Neural cell (in vitro differentiated cells): Measurements from ENCODE around the gene PCSK4. TPM values are rescaled to one million over a fixed set of nuclear protein-coding genes. Genes with fewer than 3 reads are reported as not detected.

Source experiments
- H2AFZ ChIP-seq: fragments of 200-600, 300-800 bp; sonication (generic), shearing (Covaris generic); 2 replicates; pipeline ENCODE4 v1.6.0; 2014; ENCODE audit warnings: low read depth, mild to moderate bottlenecking, antibody characterized with exemption, low read length, moderate library complexity
- H3F3A ChIP-seq: fragments of 200-600 bp; shearing (Covaris generic); 2 replicates; pipeline ENCODE4 v1.6.1; 2016; ENCODE audit warnings: mild to moderate bottlenecking, moderate library complexity, mixed read lengths, antibody characterized with exemption, low read length; ENCODE audit not compliant: insufficient read depth, poor library complexity, severe bottlenecking
- H3K27ac ChIP-seq: fragments of 200-600, 300-800 bp; sonication (generic), shearing (Covaris generic); 2 replicates; pipeline ENCODE4 v1.5.1; 2014; ENCODE audit warnings: mild to moderate bottlenecking, low read length, moderate library complexity
- H3K27me3 ChIP-seq: fragments of 300-800, 200-600 bp; sonication (generic), shearing (Covaris generic); 2 replicates; pipeline ENCODE4 v1.6.0; 2014; ENCODE audit warnings: mild to moderate bottlenecking, low read depth, low read length, moderate library complexity; ENCODE audit not compliant: insufficient read depth
- H3K36me3 ChIP-seq: fragments of 300-800, 200-600 bp; sonication (generic), shearing (Covaris generic); 2 replicates; pipeline ENCODE4 v1.5.1; 2014; ENCODE audit warnings: mild to moderate bottlenecking, antibody characterized with exemption, low read length, moderate library complexity; ENCODE audit not compliant: insufficient read depth
- H3K4me2 ChIP-seq: fragments of 300-800, 200-600 bp; sonication (generic), shearing (Covaris generic); 2 replicates; pipeline ENCODE4 v1.6.0; 2014; ENCODE audit warnings: mild to moderate bottlenecking, low read length
- H3K4me3 ChIP-seq: fragments of 300-800, 200-600 bp; sonication (generic), shearing (Covaris generic); 2 replicates; pipeline ENCODE4 v1.5.1; 2014; ENCODE audit warnings: mild to moderate bottlenecking, low read length, moderate library complexity
- H3K79me2 ChIP-seq: fragments of 200-600 bp; shearing (Covaris generic); replicated peaks from 2 replicates; pipeline ENCODE4 v1.6.0; 2014; ENCODE audit warnings: mild to moderate bottlenecking, low read length, moderate library complexity; ENCODE audit not compliant: insufficient read depth
- H3K9ac ChIP-seq: fragments of 300-800, 200-600 bp; sonication (generic), shearing (Covaris generic); 2 replicates; pipeline ENCODE4 v1.6.1; 2016; ENCODE audit warnings: mild to moderate bottlenecking, low read length, mixed read lengths
- H3K9me2 ChIP-seq: fragments of 200-600 bp; shearing (Covaris generic); 2 replicates; pipeline ENCODE4 v1.6.1; 2016; ENCODE audit warnings: mild to moderate bottlenecking, low read length, mixed read lengths; ENCODE audit not compliant: insufficient read depth
- H3K9me3 ChIP-seq: fragments of 200-600, 300-800 bp; sonication (generic), shearing (Covaris generic); 2 replicates; pipeline ENCODE4 v1.6.1; 2016; ENCODE audit warnings: mild to moderate bottlenecking, mixed run types, low read length, moderate library complexity, mixed read lengths
- H4K20me1 ChIP-seq: fragments of 200-600 bp; shearing (Covaris generic); 2 replicates; pipeline ENCODE4 v1.6.1; 2016; ENCODE audit warnings: mild to moderate bottlenecking, mixed run types; ENCODE audit not compliant: insufficient read depth
- CTCF ChIP-seq: fragments of 450-650 bp; IDR thresholded peaks from 2 replicates; pipeline ENCODE4 v1.5.1; 2014; ENCODE audit warnings: antibody characterized with exemption, mild to moderate bottlenecking, moderate library complexity; ENCODE audit not compliant: poor library complexity, severe bottlenecking
- EP300 ChIP-seq: fragments of 450-650 bp; conservative IDR thresholded peaks from 2 replicates; pipeline ENCODE4 v1.6.1; 2014; ENCODE audit warnings: antibody characterized with exemption, mild to moderate bottlenecking, moderate library complexity; ENCODE audit not compliant: poor library complexity, severe bottlenecking
- EZH2 ChIP-seq: fragments of 200-600, 300-800 bp; shearing (Covaris generic), sonication (generic); IDR thresholded peaks from 2 replicates; pipeline ENCODE4 v1.6.1; 2014; ENCODE audit warnings: antibody characterized with exemption, low read length, borderline replicate concordance, mild to moderate bottlenecking; ENCODE audit not compliant: insufficient read depth, poor library complexity, severe bottlenecking
- MXI1 ChIP-seq: fragments of 450-650 bp; conservative IDR thresholded peaks from 2 replicates; pipeline ENCODE4 v1.6.1; 2014; ENCODE audit warnings: antibody characterized with exemption, mild to moderate bottlenecking; ENCODE audit not compliant: poor library complexity, severe bottlenecking
- RAD21 ChIP-seq: fragments of 450-650 bp; conservative IDR thresholded peaks from 2 replicates; pipeline ENCODE4 v1.6.1; 2014; ENCODE audit warnings: antibody characterized with exemption, mild to moderate bottlenecking, moderate library complexity
- SMC3 ChIP-seq: fragments of 450-650 bp; conservative IDR thresholded peaks from 2 replicates; pipeline ENCODE4 v1.6.1; 2014; ENCODE audit warnings: antibody characterized with exemption, mild to moderate bottlenecking, moderate library complexity; ENCODE audit not compliant: poor library complexity
- TAF1 ChIP-seq: IDR thresholded peaks from 2 replicates; pipeline ENCODE4 v1.6.1; 2012; ENCODE audit warnings: low read depth
- polyA plus RNA-seq: library from polyadenylated mRNA; depleted of rRNA; stranded (reverse); fragments of >200 nt; gene quantifications from 2 replicates; pipeline ENCODE4 v1.2.3, GENCODE V29; 2014
- TF ChIP-seq, protein P1 (sequence below): IDR thresholded peaks from 2 replicates; pipeline ENCODE4 v1.6.1; 2012; ENCODE audit warnings: borderline replicate concordance

Gene PCSK4
- polyA plus RNA-seq, 1 donor from 2014 or later = 11.8 TPM

DNA sequence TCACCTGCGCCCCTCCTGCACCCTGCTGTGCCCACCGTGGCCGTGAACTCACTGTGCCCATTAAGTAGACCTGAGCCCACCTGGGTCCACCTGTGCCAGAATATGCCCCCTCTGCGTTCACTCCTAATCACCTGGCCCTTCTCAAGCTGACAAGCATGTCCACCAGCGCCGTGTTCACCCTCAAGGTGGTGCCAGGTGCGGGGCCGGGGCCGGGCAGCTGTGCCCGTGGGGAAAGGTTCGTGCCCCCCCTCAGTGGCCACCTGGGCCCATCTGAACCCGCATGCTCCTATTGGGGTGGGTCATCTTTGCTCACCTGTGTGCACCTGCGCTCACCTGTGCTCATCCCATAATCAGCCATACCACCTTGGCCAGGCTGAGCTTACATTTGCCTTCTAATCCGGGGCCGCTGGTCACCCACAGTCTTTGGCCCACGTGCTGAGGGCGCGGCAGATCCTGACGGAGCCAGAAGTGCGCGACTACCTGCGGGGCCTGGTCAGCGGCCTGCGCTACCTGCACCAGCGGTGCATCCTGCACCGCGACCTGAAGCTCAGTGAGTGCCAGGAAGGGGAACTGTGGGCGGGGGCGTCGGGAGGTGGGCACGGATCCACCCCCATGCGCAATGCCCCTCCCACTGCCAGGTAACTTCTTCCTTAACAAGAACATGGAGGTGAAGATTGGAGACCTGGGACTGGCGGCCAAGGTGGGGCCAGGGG is 36.1 kb upstream of the PCSK4 start:
- Histone ChIP-seq H3K27me3 (peaks cover 24% of the 10 kb centered on the region), H3K9me2 (no peaks in the 10 kb centered on the region), H4K20me1 (no peaks in the 10 kb centered on the region), H3F3A (no peaks in the 10 kb centered on the region), H2AFZ (no peak overlapping the region), H3K27ac (no peak overlapping the region), H3K9ac (no peak overlapping the region), H3K9me3 (no peaks in the 10 kb centered on the region), H3K4me3 (no peak overlapping the region), H3K4me2 (no peak overlapping the region), H3K79me2 (no peaks in the 10 kb centered on the region), H3K36me3 (no peaks in the 10 kb centered on the region)
- TF ChIP-seq SMC3 = no peak
- no peak for TF ChIP-seq EZH2
- no peak for TF ChIP-seq CTCF
- TF ChIP-seq RAD21 = no peak
- no peak for TF ChIP-seq TAF1
- TF ChIP-seq, protein P1, sequence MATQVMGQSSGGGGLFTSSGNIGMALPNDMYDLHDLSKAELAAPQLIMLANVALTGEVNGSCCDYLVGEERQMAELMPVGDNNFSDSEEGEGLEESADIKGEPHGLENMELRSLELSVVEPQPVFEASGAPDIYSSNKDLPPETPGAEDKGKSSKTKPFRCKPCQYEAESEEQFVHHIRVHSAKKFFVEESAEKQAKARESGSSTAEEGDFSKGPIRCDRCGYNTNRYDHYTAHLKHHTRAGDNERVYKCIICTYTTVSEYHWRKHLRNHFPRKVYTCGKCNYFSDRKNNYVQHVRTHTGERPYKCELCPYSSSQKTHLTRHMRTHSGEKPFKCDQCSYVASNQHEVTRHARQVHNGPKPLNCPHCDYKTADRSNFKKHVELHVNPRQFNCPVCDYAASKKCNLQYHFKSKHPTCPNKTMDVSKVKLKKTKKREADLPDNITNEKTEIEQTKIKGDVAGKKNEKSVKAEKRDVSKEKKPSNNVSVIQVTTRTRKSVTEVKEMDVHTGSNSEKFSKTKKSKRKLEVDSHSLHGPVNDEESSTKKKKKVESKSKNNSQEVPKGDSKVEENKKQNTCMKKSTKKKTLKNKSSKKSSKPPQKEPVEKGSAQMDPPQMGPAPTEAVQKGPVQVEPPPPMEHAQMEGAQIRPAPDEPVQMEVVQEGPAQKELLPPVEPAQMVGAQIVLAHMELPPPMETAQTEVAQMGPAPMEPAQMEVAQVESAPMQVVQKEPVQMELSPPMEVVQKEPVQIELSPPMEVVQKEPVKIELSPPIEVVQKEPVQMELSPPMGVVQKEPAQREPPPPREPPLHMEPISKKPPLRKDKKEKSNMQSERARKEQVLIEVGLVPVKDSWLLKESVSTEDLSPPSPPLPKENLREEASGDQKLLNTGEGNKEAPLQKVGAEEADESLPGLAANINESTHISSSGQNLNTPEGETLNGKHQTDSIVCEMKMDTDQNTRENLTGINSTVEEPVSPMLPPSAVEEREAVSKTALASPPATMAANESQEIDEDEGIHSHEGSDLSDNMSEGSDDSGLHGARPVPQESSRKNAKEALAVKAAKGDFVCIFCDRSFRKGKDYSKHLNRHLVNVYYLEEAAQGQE = no peak
- TF ChIP-seq MXI1 = no peak
- TF ChIP-seq EP300 = no peak

DNA sequence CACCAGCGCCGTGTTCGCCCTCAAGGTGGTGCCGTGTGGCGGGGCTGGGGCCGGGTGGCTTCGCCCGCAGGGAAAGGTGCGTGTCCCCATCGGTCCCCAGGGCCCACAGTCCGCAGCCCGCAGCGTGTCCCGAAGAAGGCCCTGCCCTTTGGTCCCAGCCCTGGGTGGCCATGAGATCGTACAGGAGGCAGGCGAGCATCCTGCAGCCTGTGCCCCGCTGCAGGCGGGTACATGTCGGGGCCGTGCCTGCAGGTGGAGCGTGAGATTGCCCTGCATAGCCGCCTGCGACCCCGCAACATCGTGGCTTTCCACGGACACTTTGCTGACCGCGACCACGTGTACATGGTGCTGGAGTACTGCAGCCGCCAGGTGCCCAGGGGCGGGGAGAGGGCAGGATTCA is 35.2 kb upstream of the PCSK4 start:
- H4K20me1 ChIP-seq = no peaks in the 10 kb centered on the region
- H3K9ac ChIP-seq = no peak overlapping the region
- no peaks in the 10 kb centered on the region for H3K9me2 ChIP-seq
- H2AFZ ChIP-seq = no peak overlapping the region
- no peak overlapping the region for H3K27ac ChIP-seq
- H3K9me3 ChIP-seq = no peaks in the 10 kb centered on the region
- no peaks in the 10 kb centered on the region for H3K79me2 ChIP-seq
- peaks cover 24% of the 10 kb centered on the region for H3K27me3 ChIP-seq
- no peak overlapping the region for H3K4me2 ChIP-seq
- H3F3A ChIP-seq = no peaks in the 10 kb centered on the region
- TF ChIP-seq SMC3 = no peak
- TF ChIP-seq CTCF = no peak
- H3K4me3 ChIP-seq = no peak overlapping the region
- no peaks in the 10 kb centered on the region for H3K36me3 ChIP-seq
